Loucy (cell line): ENCODE results near the gene ADARB2.

Source experiments
- CTCF ChIP-seq: fragments of 200-600 bp; sonication (generic); conservative IDR thresholded peaks from 2 replicates; pipeline ENCODE4 v1.5.1; 2014; ENCODE audit warnings: mild to moderate bottlenecking, antibody characterized with exemption, low read length
- EZH2phosphoT487 ChIP-seq: fragments of 200-600 bp; IDR thresholded peaks from 2 replicates; pipeline ENCODE4 v1.6.1; 2018; ENCODE audit warnings: antibody characterized with exemption, mild to moderate bottlenecking, moderate library complexity, borderline replicate concordance

DNA sequence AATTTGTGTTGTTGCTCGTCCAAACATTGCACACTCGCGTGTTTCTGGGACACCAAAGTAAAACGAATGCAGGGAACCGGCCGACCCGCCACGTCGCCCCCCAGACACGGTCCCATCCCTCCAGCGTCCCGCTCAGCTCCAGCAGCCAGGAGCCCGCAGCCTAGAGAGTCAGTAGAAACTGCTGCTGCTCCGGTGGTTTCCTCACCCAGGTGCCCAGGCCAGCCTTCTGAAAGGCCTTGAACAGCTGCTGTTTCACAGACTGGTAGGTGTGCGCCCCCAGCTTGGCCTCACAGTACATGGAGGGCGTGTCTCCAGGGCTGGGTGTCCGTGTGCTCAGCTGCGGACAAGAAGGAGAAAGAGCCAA, 554.3 kb downstream of the ADARB2 start:
- no peak for TF ChIP-seq EZH2phosphoT487
- no peak for TF ChIP-seq CTCF
